Stimulated activated CD8-positive, alpha-beta memory T cell treated with anti-CD3 and anti-CD28 coated beads, Interleukin-4, amount 100 ng/mL, for 1 hour (primary cell): Measurements from ENCODE around the gene MDFIC.

ENCODE experiments used
- DNase-seq, 2 donors: peaks; one replicate each; pipeline ENCODE4 v3.0.0-alpha.2; 2020; ENCODE audit warnings: low read depth in 2 of 2, low spot score in 1 of 2

The MDFIC gene

GRCh38 chr7:115034515-115034914 lies 112.6 kb downstream of the MDFIC start:
- DNase-seq: no peak

- DNase-seq: no peak
Measured at GRCh38 chr7:115037128-115037802, 115.4 kb downstream of the MDFIC start.

GRCh38 chr7:115038158-115038557 lies 116.3 kb downstream of the MDFIC start:
- no peak for DNase-seq

- no peak for DNase-seq
Measured at GRCh38 chr7:115040057-115040456, 118.2 kb downstream of the MDFIC start.

GRCh38 chr7:115040495-115040894 lies 118.6 kb downstream of the MDFIC start:
- no peak for DNase-seq

GRCh38 chr7:115042596-115042995 lies 120.7 kb downstream of the MDFIC start:
- DNase-seq: no peak

- no peak for DNase-seq
Measured at GRCh38 chr7:115043605-115044004, 121.7 kb downstream of the MDFIC start.

GRCh38 chr7:115044224-115044623 lies 122.3 kb downstream of the MDFIC start:
- DNase-seq: no peak

- no peak for DNase-seq
Measured at GRCh38 chr7:115047958-115048720, 126.2 kb downstream of the MDFIC start.

GRCh38 chr7:115052706-115053105 lies 130.8 kb downstream of the MDFIC start:
- no peak for DNase-seq

- no peak for DNase-seq
Measured at GRCh38 chr7:115054478-115055065, 132.7 kb downstream of the MDFIC start.

GRCh38 chr7:115056019-115056418 lies 134.1 kb downstream of the MDFIC start:
- DNase-seq: no peak

- no peak for DNase-seq
Measured at GRCh38 chr7:115058726-115059125, 136.8 kb downstream of the MDFIC start.

- DNase-seq: no peak
Measured at GRCh38 chr7:115059321-115059720, 137.4 kb downstream of the MDFIC start.

- DNase-seq: no peak
Measured at GRCh38 chr7:115060095-115060870, 138.4 kb downstream of the MDFIC start.

GRCh38 chr7:115066050-115066449 lies 144.2 kb downstream of the MDFIC start:
- no peak for DNase-seq

- no peak for DNase-seq
Measured at GRCh38 chr7:115066634-115067033, 144.7 kb downstream of the MDFIC start.

- no peak for DNase-seq
Measured at GRCh38 chr7:115068220-115068619, 146.3 kb downstream of the MDFIC start.
